Neural cell (in vitro differentiated cells): ENCODE data around the gene PUM2. TPM values are rescaled to one million over a fixed set of nuclear protein-coding genes. Genes with fewer than 3 reads are reported as not detected.

Experiments
- H2AFZ ChIP-seq: fragments of 200-600, 300-800 bp; sonication (generic), shearing (Covaris generic); 2 replicates; pipeline ENCODE4 v1.6.0; 2014; ENCODE audit warnings: low read depth, mild to moderate bottlenecking, antibody characterized with exemption, low read length, moderate library complexity
- H3F3A ChIP-seq: fragments of 200-600 bp; shearing (Covaris generic); 2 replicates; pipeline ENCODE4 v1.6.1; 2016; ENCODE audit warnings: mild to moderate bottlenecking, moderate library complexity, mixed read lengths, antibody characterized with exemption, low read length; ENCODE audit not compliant: insufficient read depth, poor library complexity, severe bottlenecking
- H3K27ac ChIP-seq: fragments of 200-600, 300-800 bp; sonication (generic), shearing (Covaris generic); 2 replicates; pipeline ENCODE4 v1.5.1; 2014; ENCODE audit warnings: mild to moderate bottlenecking, low read length, moderate library complexity
- H3K27me3 ChIP-seq: fragments of 300-800, 200-600 bp; sonication (generic), shearing (Covaris generic); 2 replicates; pipeline ENCODE4 v1.6.0; 2014; ENCODE audit warnings: mild to moderate bottlenecking, low read depth, low read length, moderate library complexity; ENCODE audit not compliant: insufficient read depth
- H3K36me3 ChIP-seq: fragments of 300-800, 200-600 bp; sonication (generic), shearing (Covaris generic); 2 replicates; pipeline ENCODE4 v1.5.1; 2014; ENCODE audit warnings: mild to moderate bottlenecking, antibody characterized with exemption, low read length, moderate library complexity; ENCODE audit not compliant: insufficient read depth
- H3K4me2 ChIP-seq: fragments of 300-800, 200-600 bp; sonication (generic), shearing (Covaris generic); 2 replicates; pipeline ENCODE4 v1.6.0; 2014; ENCODE audit warnings: mild to moderate bottlenecking, low read length
- H3K4me3 ChIP-seq: fragments of 300-800, 200-600 bp; sonication (generic), shearing (Covaris generic); 2 replicates; pipeline ENCODE4 v1.5.1; 2014; ENCODE audit warnings: mild to moderate bottlenecking, low read length, moderate library complexity
- H3K79me2 ChIP-seq: fragments of 200-600 bp; shearing (Covaris generic); replicated peaks from 2 replicates; pipeline ENCODE4 v1.6.0; 2014; ENCODE audit warnings: mild to moderate bottlenecking, low read length, moderate library complexity; ENCODE audit not compliant: insufficient read depth
- H3K9ac ChIP-seq: fragments of 300-800, 200-600 bp; sonication (generic), shearing (Covaris generic); 2 replicates; pipeline ENCODE4 v1.6.1; 2016; ENCODE audit warnings: mild to moderate bottlenecking, low read length, mixed read lengths
- H3K9me2 ChIP-seq: fragments of 200-600 bp; shearing (Covaris generic); 2 replicates; pipeline ENCODE4 v1.6.1; 2016; ENCODE audit warnings: mild to moderate bottlenecking, low read length, mixed read lengths; ENCODE audit not compliant: insufficient read depth
- H3K9me3 ChIP-seq: fragments of 200-600, 300-800 bp; sonication (generic), shearing (Covaris generic); 2 replicates; pipeline ENCODE4 v1.6.1; 2016; ENCODE audit warnings: mild to moderate bottlenecking, mixed run types, low read length, moderate library complexity, mixed read lengths
- H4K20me1 ChIP-seq: fragments of 200-600 bp; shearing (Covaris generic); 2 replicates; pipeline ENCODE4 v1.6.1; 2016; ENCODE audit warnings: mild to moderate bottlenecking, mixed run types; ENCODE audit not compliant: insufficient read depth
- EP300 ChIP-seq: fragments of 450-650 bp; conservative IDR thresholded peaks from 2 replicates; pipeline ENCODE4 v1.6.1; 2014; ENCODE audit warnings: antibody characterized with exemption, mild to moderate bottlenecking, moderate library complexity; ENCODE audit not compliant: poor library complexity, severe bottlenecking
- EZH2 ChIP-seq: fragments of 200-600, 300-800 bp; shearing (Covaris generic), sonication (generic); IDR thresholded peaks from 2 replicates; pipeline ENCODE4 v1.6.1; 2014; ENCODE audit warnings: antibody characterized with exemption, low read length, borderline replicate concordance, mild to moderate bottlenecking; ENCODE audit not compliant: insufficient read depth, poor library complexity, severe bottlenecking
- MXI1 ChIP-seq: fragments of 450-650 bp; conservative IDR thresholded peaks from 2 replicates; pipeline ENCODE4 v1.6.1; 2014; ENCODE audit warnings: antibody characterized with exemption, mild to moderate bottlenecking; ENCODE audit not compliant: poor library complexity, severe bottlenecking
- POLR2AphosphoS5 ChIP-seq: IDR thresholded peaks from 2 replicates; pipeline ENCODE4 v1.6.1; 2012
- RAD21 ChIP-seq: fragments of 450-650 bp; conservative IDR thresholded peaks from 2 replicates; pipeline ENCODE4 v1.6.1; 2014; ENCODE audit warnings: antibody characterized with exemption, mild to moderate bottlenecking, moderate library complexity
- REST ChIP-seq: IDR thresholded peaks from 2 replicates; pipeline ENCODE4 v1.6.1; 2012; ENCODE audit warnings: borderline replicate concordance
- SMC3 ChIP-seq: fragments of 450-650 bp; conservative IDR thresholded peaks from 2 replicates; pipeline ENCODE4 v1.6.1; 2014; ENCODE audit warnings: antibody characterized with exemption, mild to moderate bottlenecking, moderate library complexity; ENCODE audit not compliant: poor library complexity
- TAF1 ChIP-seq: IDR thresholded peaks from 2 replicates; pipeline ENCODE4 v1.6.1; 2012; ENCODE audit warnings: low read depth
- polyA plus RNA-seq: library from polyadenylated mRNA; depleted of rRNA; stranded (reverse); fragments of >200 nt; gene quantifications from 2 replicates; pipeline ENCODE4 v1.2.3, GENCODE V29; 2014
- TF ChIP-seq, protein P1 (sequence below): fragments of 450-650 bp; IDR thresholded peaks from 2 replicates; pipeline ENCODE4 v1.5.1; 2014; ENCODE audit warnings: antibody characterized with exemption, mild to moderate bottlenecking, moderate library complexity; ENCODE audit not compliant: poor library complexity, severe bottlenecking

Gene PUM2
- polyA plus RNA-seq, 1 donor from 2014 or later, result 37.0 TPM

- TF ChIP-seq POLR2AphosphoS5 (no peak), RAD21 (no peak), MXI1 (no peak), TAF1 (no peak), REST (no peak), SMC3 (no peak)
- TF ChIP-seq, protein P1, sequence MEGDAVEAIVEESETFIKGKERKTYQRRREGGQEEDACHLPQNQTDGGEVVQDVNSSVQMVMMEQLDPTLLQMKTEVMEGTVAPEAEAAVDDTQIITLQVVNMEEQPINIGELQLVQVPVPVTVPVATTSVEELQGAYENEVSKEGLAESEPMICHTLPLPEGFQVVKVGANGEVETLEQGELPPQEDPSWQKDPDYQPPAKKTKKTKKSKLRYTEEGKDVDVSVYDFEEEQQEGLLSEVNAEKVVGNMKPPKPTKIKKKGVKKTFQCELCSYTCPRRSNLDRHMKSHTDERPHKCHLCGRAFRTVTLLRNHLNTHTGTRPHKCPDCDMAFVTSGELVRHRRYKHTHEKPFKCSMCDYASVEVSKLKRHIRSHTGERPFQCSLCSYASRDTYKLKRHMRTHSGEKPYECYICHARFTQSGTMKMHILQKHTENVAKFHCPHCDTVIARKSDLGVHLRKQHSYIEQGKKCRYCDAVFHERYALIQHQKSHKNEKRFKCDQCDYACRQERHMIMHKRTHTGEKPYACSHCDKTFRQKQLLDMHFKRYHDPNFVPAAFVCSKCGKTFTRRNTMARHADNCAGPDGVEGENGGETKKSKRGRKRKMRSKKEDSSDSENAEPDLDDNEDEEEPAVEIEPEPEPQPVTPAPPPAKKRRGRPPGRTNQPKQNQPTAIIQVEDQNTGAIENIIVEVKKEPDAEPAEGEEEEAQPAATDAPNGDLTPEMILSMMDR, result no peak
- H3K36me3 ChIP-seq, result no peaks in the 10 kb centered on the region
These were observed 8.5 kb upstream of the PUM2 start for GRCh38 chr2:20359096-20359495.

DNA sequence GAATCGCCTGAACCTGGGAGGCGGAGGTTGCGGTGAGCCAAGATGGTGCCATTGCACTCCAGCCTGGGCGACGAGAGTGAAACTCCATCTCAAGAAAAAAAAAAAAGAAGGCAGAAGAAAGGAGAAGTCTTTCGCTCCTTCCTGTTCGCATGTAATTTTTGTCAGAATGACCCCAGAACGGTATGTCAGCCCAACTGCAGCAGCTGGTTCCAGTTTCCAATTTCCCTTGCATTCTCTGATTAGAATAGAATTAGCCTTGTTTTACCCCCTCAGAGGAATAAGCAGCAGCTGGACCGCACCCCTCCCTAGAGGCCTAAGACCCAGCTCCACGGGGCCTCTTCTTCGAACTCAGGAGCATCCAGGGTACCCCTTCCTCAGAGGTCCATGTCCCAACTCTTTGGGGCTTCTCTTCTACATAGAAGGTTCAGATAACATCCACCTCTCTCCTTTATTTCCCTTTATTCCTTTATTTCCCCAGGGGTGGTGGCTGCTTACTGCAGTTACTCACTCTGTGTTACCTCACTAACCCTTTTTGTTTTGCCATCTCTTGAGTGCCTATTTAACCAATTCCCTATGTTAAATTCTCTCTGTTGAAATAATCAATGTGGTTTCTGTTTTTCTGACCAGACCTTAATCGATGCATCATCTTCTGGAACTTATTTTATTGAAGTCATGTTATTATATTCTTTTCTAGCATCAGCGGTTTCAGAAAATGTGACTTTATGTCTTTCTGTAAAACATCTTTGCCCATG is 7.2 kb upstream of the PUM2 start:
- Histone ChIP-seq H3F3A (no peaks in the 10 kb centered on the region), H3K9ac (no peak overlapping the region), H3K36me3 (no peaks in the 10 kb centered on the region), H3K4me3 (no peak overlapping the region), H3K27ac (no peak overlapping the region), H2AFZ (no peak overlapping the region), H3K9me3 (no peaks in the 10 kb centered on the region), H3K79me2 (no peaks in the 10 kb centered on the region), H3K4me2 (no peak overlapping the region), H3K27me3 (no peaks in the 10 kb centered on the region), H3K9me2 (no peaks in the 10 kb centered on the region), H4K20me1 (no peaks in the 10 kb centered on the region)
- TF ChIP-seq EZH2 (no peak), EP300 (no peak)

More at GRCh38 chr2:20359096-20359495, 8.5 kb upstream of the PUM2 start:
- Histone ChIP-seq H3K9me2 (no peaks in the 10 kb centered on the region), H4K20me1 (no peaks in the 10 kb centered on the region), H3K79me2 (no peaks in the 10 kb centered on the region), H2AFZ (no peak overlapping the region), H3F3A (no peaks in the 10 kb centered on the region), H3K27ac (no peak overlapping the region), H3K9me3 (no peaks in the 10 kb centered on the region), H3K4me2 (no peak overlapping the region), H3K27me3 (no peaks in the 10 kb centered on the region), H3K9ac (no peak overlapping the region), H3K4me3 (no peak overlapping the region)
